SKM-1 treated with dmso at 0.1 percent for 144 hours (cell line): ENCODE results near the gene CTRB1.
"Not testable (repeated sequence)": the region's sequence is repeated elsewhere in the genome, so short reads cannot be mapped to it uniquely, and the experiment has no call there.

Experiments
- DNase-seq: peaks from one replicate; lab custom pipeline; 2025; ENCODE audit not compliant: unreplicated experiment; lab: John Stamatoyannopoulos, UW

Gene CTRB1

DNA sequence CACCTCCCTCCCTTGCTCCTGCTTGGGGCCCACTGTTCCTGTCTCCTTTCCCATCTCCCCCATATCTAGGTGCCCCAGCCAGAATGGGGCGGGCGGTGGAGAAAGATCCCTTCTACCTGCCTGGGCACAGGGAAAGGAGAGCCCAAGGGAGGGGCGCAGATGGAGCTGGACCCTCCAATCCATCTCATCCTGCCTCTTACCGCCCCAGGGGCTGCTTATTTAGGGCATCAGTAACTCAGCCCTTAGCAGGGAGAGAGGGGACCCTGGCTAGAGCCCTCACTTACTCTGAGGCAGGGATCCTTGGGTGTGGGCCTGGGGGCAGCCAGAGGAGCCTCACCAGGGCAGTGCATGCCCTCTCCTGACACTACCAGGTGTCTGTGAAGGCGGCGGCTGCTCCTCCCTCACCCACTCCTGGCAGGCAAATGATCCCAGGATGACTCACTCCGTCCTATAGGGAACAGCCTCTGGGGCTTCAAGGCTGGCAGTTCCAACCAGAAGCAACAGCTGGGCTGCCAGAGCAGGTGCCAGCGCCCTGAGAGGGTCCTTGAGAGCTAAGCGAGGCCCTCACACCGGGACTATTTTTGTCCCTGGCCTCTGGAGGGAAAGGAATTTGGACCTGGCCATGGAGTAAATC is 49.0 kb downstream of the CTRB1 start:
- no peak for DNase-seq

DNA sequence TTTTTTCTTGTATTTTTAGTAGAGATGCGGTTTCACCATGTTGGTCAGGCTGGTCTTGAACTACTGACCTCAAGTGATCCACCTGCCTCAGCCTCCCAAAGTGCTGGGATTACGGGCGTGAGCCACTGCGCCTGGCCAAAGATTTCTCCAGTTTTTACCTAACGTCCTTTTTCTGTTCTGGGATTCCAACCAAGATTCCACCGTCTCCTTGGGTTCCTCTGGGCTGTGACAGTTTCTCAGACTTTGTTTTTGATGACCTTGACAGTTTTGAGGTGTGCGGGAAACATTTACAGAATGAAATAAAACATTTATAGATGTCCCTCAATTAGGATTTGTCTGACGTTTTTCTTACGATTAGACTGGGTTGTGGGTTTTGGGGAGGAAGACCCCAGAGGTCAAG is 50.6 kb downstream of the CTRB1 start:
- DNase-seq = not testable (repeated sequence)

DNA sequence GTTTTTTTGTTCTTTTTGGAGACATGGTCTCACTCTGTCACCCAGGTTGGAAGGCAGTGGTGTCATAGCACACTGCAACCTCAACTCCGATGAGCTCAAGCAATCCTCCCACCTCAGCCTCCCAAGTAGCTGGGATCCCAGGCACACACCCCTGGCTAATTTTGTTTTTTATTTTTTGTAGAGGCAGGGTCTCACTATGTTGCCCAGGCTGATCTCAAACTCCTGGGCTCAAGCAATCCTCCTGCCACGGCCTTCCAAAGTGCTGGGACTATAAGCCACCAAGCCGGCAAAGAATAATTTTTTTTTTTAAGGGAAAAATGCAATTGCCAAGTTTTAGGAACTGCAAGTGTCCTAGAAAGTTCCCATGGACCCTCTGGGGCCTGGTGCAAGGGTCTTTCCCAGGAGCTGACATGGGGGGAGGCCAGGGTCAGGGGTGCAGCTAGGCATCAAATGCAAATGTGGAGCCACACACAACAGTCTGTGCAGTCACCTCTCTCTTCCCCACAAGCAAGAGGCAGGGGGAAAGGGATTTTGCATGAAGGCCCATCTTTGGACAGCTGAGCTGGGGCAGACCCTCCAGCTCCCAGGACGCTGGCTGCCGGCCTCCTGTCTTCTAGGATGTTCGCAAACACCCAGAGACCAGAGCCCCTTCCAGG is 52.8 kb downstream of the CTRB1 start:
- no peak for DNase-seq

DNA sequence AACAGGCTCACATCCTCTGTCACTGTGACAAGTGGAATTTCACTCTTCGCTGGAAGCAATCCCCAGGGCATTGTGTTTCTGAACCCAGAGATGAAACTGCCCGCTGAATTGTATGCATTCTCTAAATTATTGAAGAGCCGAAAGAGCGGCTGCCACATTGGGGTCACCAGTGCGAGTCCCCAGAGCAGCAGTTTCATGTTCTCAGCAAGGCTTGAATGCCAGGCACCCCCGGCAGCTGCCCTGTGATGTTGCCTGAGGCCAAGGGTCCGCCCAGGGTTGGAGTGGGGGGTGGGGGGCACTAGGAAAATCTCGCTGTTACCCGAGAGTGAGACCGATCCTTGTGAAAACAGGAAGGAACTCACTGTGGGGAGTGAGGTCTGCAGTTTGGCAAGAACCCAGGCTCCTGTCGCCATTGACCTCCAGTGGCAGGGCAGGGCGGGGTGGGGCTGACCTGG is 53.3 kb downstream of the CTRB1 start:
- peak; percentile 60 for DNase-seq

DNA sequence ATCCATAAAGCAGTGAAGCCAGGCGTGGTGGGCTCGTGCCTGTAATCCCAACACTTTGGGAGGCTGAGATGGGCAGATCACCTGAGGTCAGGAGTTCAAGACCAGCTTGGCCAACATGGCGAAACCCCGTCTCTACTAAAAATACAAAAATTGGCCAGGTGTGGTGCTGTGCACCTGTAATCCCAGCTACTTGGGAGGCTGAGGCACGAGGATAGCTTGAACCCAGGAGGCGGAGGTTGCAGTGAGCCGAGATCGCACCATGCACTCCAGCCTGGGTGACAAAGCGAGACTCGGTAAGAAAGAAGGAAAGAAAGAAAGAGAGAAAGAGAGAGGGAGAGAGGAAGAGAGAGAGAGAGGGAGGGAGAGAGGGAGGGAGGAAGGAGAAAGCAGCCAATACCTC is 53.8 kb downstream of the CTRB1 start:
- not testable (repeated sequence) for DNase-seq

DNA sequence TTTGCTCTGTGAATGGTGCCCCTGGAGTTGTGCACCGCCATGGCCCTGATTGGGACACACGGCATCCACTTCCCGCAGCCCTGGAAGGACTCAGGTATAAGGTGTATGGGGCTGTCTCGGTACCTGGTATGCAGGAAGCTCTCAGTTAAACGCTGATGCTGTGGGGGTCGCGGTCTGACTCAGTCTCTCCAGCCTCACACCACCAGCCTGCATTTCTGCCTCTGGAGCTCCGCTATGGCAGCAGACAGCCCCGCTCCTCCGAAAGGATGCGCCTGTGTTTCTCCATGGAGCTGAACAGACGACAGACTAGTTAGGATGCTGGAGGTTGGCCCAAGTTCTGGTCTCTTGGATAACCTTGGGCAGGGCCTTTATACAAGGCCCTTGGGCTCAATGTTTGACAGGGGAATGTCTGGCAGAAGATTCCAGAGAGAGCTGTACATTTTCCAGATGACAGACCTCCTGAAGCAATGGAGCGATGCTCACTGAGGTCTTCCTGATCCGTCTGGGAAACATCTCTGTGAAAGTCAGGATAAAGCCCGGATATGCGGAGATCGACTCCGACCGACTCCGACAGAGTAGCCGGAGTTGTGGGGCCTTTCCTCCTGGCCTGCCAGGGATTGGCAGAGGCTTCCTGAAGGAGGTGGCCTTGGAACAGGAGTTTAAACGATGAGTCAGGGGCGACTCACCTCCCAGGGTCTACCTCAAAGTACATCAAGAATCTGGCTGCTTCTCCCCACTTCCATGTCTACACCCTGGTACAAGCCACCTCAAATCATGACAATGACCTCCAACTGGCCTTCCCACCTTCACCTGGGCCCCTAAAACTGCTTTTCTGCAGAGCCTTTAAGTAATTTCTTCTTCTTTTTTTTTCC is 54.5 kb downstream of the CTRB1 start:
- DNase-seq = no peak
